Right ventricle myocardium inferior (tissue), 1 donor: Measurements from ENCODE around the gene L3MBTL3. TPM values are rescaled to one million over a fixed set of nuclear protein-coding genes. Genes with fewer than 3 reads are reported as not detected.

ENCODE experiments used
- total RNA-seq: library from RNA; stranded (reverse); fragmentation: NEBNext Ultra II Directional; extraction: Animal tissue kit (Norgen Biotek cat#: 25700); gene quantifications from one replicate; pipeline ENCODE4 v1.2.1, GENCODE V29; 2021
- donor health status: DM: no; HTN: yes; CAD: no; lungs with severe emphysema.

Gene L3MBTL3
- total RNA-seq, 1 donor from 2014 or later = 3.9 TPM

Other genes starting within 250 kb of the L3MBTL3 start
- gene TMEM244, start 157.3 kb upstream of the L3MBTL3 start, total RNA-seq = not detected
- 0.95 TPM for gene SAMD3, start 204.4 kb downstream of the L3MBTL3 start, total RNA-seq